Prostate gland (tissue), 2 donors: Measurements from ENCODE around the gene AFF1.

Experiments
- POLR2AphosphoS5 ChIP-seq: sonication (generic); formaldehyde crosslinking; IDR thresholded peaks from one replicate; pipeline ENCODE4 v1.6.1; 2017; ENCODE audit warnings: antibody characterized with exemption
- TF ChIP-seq, protein P1 (sequence below), 4 experiments: fragments of 200-600 bp in 2 of 4; fragments of 450-650 bp in 2 of 4; sonication (generic) in 2 of 4; IDR thresholded peaks; 1 replicate in 3 of 4; 2 replicates in 1 of 4; pipeline ENCODE4 v1.5.1; 2016 to 2019; ENCODE audit warnings: antibody characterized with exemption in 4 of 4, mild to moderate bottlenecking in 2 of 4, moderate library complexity in 2 of 4

DNA sequence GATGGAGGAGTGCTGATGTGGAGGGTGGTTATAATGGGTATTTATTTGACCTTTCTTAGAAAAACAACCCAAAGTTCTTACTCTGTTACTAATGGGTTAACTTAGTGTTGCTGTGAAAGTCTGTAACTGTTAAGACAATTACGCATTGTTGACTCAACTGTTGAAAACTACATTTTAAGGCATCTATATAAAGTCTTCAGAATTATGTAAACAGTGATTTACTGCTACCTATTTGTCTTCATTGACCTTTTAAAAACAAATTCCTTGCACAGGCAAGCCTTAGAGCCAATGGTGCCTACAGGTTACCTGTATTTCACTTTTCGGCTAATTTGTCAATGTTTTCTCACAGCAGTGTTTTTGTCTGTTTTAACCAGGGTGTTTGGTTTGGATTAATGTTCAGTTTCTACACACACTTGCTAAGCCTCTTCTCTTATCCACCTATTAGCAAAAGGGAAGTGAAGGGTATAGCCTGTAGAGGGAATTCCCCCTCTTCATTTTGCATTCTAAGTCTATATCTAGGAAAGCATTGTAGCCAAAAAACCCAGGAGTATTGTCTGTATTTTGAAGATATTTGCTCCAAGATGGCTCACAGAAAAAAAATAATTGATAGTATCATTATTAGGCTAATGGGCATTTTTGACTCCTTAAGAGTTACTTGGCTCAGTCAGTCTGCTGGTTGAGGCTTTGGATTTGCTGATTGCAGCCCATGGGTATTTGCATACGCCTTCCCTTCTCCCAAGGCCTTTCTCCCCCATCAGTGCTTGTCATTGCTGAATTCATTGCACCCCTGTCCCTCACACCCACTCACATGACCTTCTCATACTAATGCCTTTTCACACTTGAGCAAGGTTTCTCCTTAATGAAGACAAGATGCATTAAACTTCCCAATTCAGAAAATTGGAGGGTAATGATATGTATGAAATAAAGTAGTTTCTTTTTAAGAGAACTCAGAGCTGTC lies 30.5 kb downstream of the AFF1 start:
- TF ChIP-seq, protein P1, sequence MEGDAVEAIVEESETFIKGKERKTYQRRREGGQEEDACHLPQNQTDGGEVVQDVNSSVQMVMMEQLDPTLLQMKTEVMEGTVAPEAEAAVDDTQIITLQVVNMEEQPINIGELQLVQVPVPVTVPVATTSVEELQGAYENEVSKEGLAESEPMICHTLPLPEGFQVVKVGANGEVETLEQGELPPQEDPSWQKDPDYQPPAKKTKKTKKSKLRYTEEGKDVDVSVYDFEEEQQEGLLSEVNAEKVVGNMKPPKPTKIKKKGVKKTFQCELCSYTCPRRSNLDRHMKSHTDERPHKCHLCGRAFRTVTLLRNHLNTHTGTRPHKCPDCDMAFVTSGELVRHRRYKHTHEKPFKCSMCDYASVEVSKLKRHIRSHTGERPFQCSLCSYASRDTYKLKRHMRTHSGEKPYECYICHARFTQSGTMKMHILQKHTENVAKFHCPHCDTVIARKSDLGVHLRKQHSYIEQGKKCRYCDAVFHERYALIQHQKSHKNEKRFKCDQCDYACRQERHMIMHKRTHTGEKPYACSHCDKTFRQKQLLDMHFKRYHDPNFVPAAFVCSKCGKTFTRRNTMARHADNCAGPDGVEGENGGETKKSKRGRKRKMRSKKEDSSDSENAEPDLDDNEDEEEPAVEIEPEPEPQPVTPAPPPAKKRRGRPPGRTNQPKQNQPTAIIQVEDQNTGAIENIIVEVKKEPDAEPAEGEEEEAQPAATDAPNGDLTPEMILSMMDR (IDR thresholded peaks at IDR 0.05), result no peak
- no peak for TF ChIP-seq POLR2AphosphoS5
